Neutrophil (primary cell): Measurements from ENCODE around the gene DIP2C.

ENCODE experiments used
- H3K27ac ChIP-seq: fragments of 200-600 bp; sonication (generic); 2 replicates; pipeline ENCODE4 v1.5.1; 2016; ENCODE audit warnings: mild to moderate bottlenecking, moderate library complexity
- H3K27me3 ChIP-seq: fragments of 200-600 bp; sonication (generic); 2 replicates; pipeline ENCODE4 v1.6.0; 2016; ENCODE audit warnings: mild to moderate bottlenecking
- H3K36me3 ChIP-seq: fragments of 200-600 bp; sonication (generic); 2 replicates; pipeline ENCODE4 v1.5.1; 2017
- H3K4me1 ChIP-seq, 2 experiments: fragments of 200-600 bp in 1 of 2; sonication (generic) in 1 of 2; 1 replicate in 1 of 2; 2 replicates in 1 of 2; pipeline versions ENCODE4 v1.5.1 to v1.6.1; 2013 to 2016; ENCODE audit warnings: low read depth in 1 of 2, low read length in 1 of 2, mild to moderate bottlenecking in 1 of 2, moderate library complexity in 1 of 2; ENCODE audit not compliant: control insufficient read depth in 1 of 2, insufficient read depth in 1 of 2
- H3K4me3 ChIP-seq, 2 experiments: fragments of 200-600 bp in 1 of 2; sonication (generic) in 1 of 2; 1 replicate in 1 of 2; 2 replicates in 1 of 2; pipeline ENCODE4 v1.5.1; 2013 to 2016; ENCODE audit warnings: low read depth in 1 of 2, low read length in 1 of 2, mild to moderate bottlenecking in 1 of 2, moderate library complexity in 1 of 2
- H3K9me3 ChIP-seq: fragments of 200-600 bp; sonication (generic); 2 replicates; pipeline ENCODE4 v1.5.1; 2016
- CTCF ChIP-seq: fragments of 200-600 bp; sonication (generic); IDR thresholded peaks from 2 replicates; pipeline ENCODE4 v1.5.1; 2016; ENCODE audit warnings: antibody characterized with exemption

DIP2C gene

GRCh38 chr10:570628-571163, 118.8 kb downstream of the DIP2C start:
- no peak for TF ChIP-seq CTCF
- Histone ChIP-seq H3K9me3 (no peaks in the 10 kb centered on the region), H3K4me1 (no peaks in the 10 kb centered on the region), H3K27me3 (peaks cover 15% of the 10 kb centered on the region), H3K27ac (no peak overlapping the region), H3K4me3 (no peak overlapping the region), H3K36me3 (no peaks in the 10 kb centered on the region)

GRCh38 chr10:569961-570627, 119.4 kb downstream of the DIP2C start:
- Histone ChIP-seq H3K27ac (no peak overlapping the region), H3K36me3 (no peaks in the 10 kb centered on the region), H3K9me3 (no peaks in the 10 kb centered on the region), H3K4me1 (no peaks in the 10 kb centered on the region), H3K4me3 (no peak overlapping the region), H3K27me3 (peaks cover 15% of the 10 kb centered on the region)
- no peak for TF ChIP-seq CTCF

GRCh38 chr10:568848-569247, 120.6 kb downstream of the DIP2C start:
- no peak overlapping the region for H3K4me3 ChIP-seq
- no peaks in the 10 kb centered on the region for H3K9me3 ChIP-seq
- TF ChIP-seq CTCF = no peak
- no peak overlapping the region for H3K27ac ChIP-seq
- H3K4me1 ChIP-seq = no peaks in the 10 kb centered on the region
- H3K27me3 ChIP-seq = peaks cover 14% of the 10 kb centered on the region
- no peaks in the 10 kb centered on the region for H3K36me3 ChIP-seq

GRCh38 chr10:567869-568268, 121.6 kb downstream of the DIP2C start:
- Histone ChIP-seq H3K27ac (no peak overlapping the region), H3K4me1 (no peaks in the 10 kb centered on the region), H3K9me3 (no peaks in the 10 kb centered on the region), H3K27me3 (peaks cover 5% of the 10 kb centered on the region), H3K36me3 (no peaks in the 10 kb centered on the region), H3K4me3 (no peak overlapping the region)
- no peak for TF ChIP-seq CTCF

- no peak for TF ChIP-seq CTCF
- H3K4me3 ChIP-seq = no peak overlapping the region
- H3K27ac ChIP-seq = no peak overlapping the region
These were observed 123.1 kb downstream of the DIP2C start for GRCh38 chr10:566241-566885.

More at GRCh38 chr10:566241-566885, 123.1 kb downstream of the DIP2C start:
- no peaks in the 10 kb centered on the region for H3K4me1 ChIP-seq
- H3K9me3 ChIP-seq = no peaks in the 10 kb centered on the region
- H3K36me3 ChIP-seq = no peaks in the 10 kb centered on the region
- no peaks in the 10 kb centered on the region for H3K27me3 ChIP-seq
